ENCODE data around the gene TEX29.

The TEX29 gene

GRCh38 chr13:111324736-111325135 lies 4.3 kb downstream of the TEX29 start:
- no peak overlapping the region for H3K27ac ChIP-seq
- TF ChIP-seq, protein P1, sequence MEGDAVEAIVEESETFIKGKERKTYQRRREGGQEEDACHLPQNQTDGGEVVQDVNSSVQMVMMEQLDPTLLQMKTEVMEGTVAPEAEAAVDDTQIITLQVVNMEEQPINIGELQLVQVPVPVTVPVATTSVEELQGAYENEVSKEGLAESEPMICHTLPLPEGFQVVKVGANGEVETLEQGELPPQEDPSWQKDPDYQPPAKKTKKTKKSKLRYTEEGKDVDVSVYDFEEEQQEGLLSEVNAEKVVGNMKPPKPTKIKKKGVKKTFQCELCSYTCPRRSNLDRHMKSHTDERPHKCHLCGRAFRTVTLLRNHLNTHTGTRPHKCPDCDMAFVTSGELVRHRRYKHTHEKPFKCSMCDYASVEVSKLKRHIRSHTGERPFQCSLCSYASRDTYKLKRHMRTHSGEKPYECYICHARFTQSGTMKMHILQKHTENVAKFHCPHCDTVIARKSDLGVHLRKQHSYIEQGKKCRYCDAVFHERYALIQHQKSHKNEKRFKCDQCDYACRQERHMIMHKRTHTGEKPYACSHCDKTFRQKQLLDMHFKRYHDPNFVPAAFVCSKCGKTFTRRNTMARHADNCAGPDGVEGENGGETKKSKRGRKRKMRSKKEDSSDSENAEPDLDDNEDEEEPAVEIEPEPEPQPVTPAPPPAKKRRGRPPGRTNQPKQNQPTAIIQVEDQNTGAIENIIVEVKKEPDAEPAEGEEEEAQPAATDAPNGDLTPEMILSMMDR (conservative IDR thresholded peaks at IDR 0.05), result no peak

DNA sequence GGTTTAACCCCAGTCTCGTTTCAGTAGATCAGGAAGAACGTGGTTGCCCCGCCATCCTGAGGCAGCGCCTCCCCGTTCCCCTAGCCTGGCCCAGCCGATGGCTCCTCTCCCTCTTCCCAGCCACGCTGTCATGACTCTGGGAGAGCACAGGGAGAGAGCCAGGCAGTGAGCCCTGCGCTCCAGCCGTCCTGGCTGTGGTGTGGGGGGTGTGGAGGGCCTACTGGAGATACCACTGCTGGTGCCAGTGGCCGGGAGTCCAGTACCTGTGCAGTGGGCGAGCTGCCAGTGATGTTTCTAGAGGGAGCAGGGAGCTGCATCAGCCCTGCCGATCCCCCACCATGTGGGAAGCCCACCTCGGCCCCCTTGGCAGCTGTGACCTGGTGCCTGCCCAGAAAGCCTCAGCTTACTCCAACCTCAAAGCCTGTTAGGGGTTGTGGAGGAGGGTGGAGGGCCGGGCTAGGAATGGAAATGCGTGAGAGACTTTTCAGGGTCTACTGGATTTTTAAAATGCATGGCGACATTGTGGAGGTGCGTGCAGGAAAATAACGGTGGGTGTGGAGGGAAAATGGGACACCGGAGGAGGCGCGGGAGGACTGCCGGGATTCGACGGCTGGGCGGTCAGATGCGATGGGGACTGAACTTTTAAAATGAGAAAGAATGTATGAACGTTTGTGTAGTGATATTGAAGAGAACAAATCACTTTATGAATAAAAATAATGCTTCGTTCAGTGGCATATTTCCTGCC lies 4.9 kb downstream of the TEX29 start:
- no peak overlapping the region for H3K27ac ChIP-seq
- TF ChIP-seq, protein P1 (conservative IDR thresholded peaks at IDR 0.05), result no peak

DNA sequence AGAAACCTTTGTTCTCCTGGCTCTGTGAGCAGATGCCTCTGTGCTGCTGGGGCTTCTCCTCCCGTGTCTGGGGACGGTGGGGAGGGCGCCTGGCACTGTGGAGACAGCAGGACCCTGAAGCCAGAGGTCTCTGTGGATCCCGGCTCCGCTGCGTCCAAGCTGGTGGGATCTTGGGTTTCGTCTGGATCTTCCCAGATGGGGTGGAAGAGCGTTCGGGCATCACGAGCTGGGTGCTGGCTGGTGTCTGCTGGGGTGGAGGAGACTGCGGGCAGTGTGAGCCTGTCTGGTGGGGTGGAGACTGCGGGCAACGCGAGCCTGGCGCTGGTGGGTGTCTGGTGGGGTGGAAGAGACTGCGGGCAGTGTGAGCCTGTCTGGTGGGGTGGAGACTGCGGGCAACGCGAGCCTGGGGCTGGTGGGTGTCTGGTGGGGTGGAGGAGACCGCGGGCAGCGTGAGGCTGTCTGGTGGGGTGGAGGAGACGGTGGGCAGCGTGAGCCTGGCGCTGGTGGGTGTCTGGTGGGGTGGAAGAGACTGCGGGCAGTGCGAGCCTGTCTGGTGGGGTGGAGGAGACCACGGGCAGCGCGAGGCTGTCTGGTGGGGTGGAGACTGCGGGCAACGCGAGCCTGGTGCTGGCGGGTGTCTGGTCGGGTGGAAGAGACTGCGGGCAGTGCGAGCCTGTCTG lies 5.6 kb downstream of the TEX29 start:
- TF ChIP-seq, protein P1 (conservative IDR thresholded peaks at IDR 0.05), result no peak
- no peak overlapping the region for H3K27ac ChIP-seq

GRCh38 chr13:111326621-111326965 lies 6.2 kb downstream of the TEX29 start:
- TF ChIP-seq, protein P1 (conservative IDR thresholded peaks at IDR 0.05), result no peak
- no peak overlapping the region for H3K27ac ChIP-seq

DNA sequence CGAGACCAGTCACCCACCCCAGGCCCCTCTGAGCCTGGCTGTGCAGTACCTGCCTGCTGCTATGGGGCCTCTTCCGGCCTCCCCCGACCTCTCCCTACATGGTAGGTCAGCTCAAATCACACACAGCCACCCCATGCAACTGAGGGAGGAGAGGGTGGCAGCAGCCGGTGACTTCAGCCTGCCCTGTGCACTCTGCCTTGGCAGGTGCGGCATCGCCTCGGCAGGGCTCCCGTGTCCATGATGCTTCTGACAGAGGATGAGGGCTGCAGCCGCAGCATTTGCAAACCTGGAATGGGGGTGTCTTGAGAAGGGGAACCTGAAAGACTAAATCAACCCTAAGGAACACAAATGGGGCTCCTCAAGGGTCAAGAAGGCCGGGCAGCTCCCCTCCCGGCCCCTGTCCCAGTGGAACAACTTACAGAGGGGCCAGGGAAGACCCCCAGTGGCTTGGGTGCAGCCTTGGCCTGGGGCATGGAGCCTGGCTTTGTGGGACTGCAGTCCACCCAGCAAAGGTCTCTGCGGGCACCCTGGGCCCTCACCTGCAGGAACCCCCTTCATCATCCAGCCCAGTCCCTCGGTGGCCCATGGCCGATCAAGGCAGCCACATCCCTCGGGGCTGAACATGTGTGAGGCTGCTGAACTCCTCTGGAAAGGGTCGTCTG lies 6.7 kb downstream of the TEX29 start:
- H3K27ac ChIP-seq, result no peak overlapping the region
- TF ChIP-seq, protein P1 (conservative IDR thresholded peaks at IDR 0.05), result no peak

GRCh38 chr13:111327730-111328573 lies 7.5 kb downstream of the TEX29 start:
- H3K27ac ChIP-seq, result no peak overlapping the region
- TF ChIP-seq, protein P1 (conservative IDR thresholded peaks at IDR 0.05), result no peak

Data from VCaP (cell line).